B cell (primary cell): Measurements from ENCODE around the gene ZNF652. TPM values are rescaled to one million over a fixed set of nuclear protein-coding genes. Genes with fewer than 3 reads are reported as not detected.

Experiments used
- ATAC-seq: fragments of 200-7000 bp; cut with Tn5 transposase; one replicate; pipeline ENCODE4 v1.10.0; 2021; ENCODE audit warnings: low read depth, mild to moderate bottlenecking, moderate number of reproducible peaks, moderate library complexity
- CTCF ChIA-PET: fragments of 350-600 bp; sonication (Branson Sonifier 250); formaldehyde crosslinking; loops from one replicate; lab custom pipeline; 2021; ENCODE audit warnings: antibody characterized with exemption, inconsistent platforms; lab: Charles Lee
- POLR2A ChIA-PET: fragments of 350-600 bp; sonication (Branson Sonifier 250); formaldehyde crosslinking; loops from one replicate; lab custom pipeline; 2021; ENCODE audit warnings: antibody characterized with exemption; lab: Charles Lee
- DNase-seq: peaks from one replicate; pipeline ENCODE4 v3.0.0; 2013
- H2AFZ ChIP-seq: 2 replicates; pipeline ENCODE4 v1.6.1; 2012; ENCODE audit warnings: mild to moderate bottlenecking, low read depth, low read length; ENCODE audit not compliant: insufficient read depth, poor library complexity, severe bottlenecking
- H3K27ac ChIP-seq, 2 donors: 1 replicate in 1 of 2; 2 replicates in 1 of 2; pipeline ENCODE4 v1.5.1; 2012 to 2013; ENCODE audit warnings: low read length in 2 of 2, mild to moderate bottlenecking in 2 of 2, moderate library complexity in 1 of 2
- H3K27me3 ChIP-seq, 4 experiments: fragments of 200-600 bp in 1 of 4; sonication (generic) in 1 of 4; replicated peaks in 1 of 4; 1 replicate in 2 of 4; 2 replicates in 2 of 4; pipeline versions ENCODE4 v1.6.1 to v1.7.0; 2013 to 2016; ENCODE audit warnings: low read length in 3 of 4, mild to moderate bottlenecking in 2 of 4, mixed read lengths in 1 of 4, moderate library complexity in 1 of 4; ENCODE audit not compliant: insufficient read depth in 4 of 4, control insufficient read depth in 3 of 4; ENCODE audit errors: control extremely low read depth in 1 of 4
- H3K36me3 ChIP-seq, 2 experiments: replicated peaks in 1 of 2; 1 replicate in 1 of 2; 2 replicates in 1 of 2; pipeline versions ENCODE4 v1.6.1 to v1.7.1; 2013; ENCODE audit warnings: low read length in 1 of 2; ENCODE audit not compliant: insufficient read depth in 2 of 2, control insufficient read depth in 1 of 2; ENCODE audit errors: control extremely low read depth in 1 of 2, extremely low read depth in 1 of 2
- H3K4me1 ChIP-seq, 2 donors: fragments of 200-600 bp in 1 of 2; sonication (generic) in 1 of 2; 1 replicate in 1 of 2; 2 replicates in 1 of 2; pipeline versions ENCODE4 v1.5.1 to v1.6.1; 2013 to 2017; ENCODE audit warnings: low read length in 2 of 2; ENCODE audit not compliant: control insufficient read depth in 2 of 2, insufficient read depth in 2 of 2
- H3K4me2 ChIP-seq: replicated peaks from 2 replicates; pipeline ENCODE3; 2012; ENCODE audit warnings: mild to moderate bottlenecking, low read depth, low read length; ENCODE audit not compliant: poor library complexity, severe bottlenecking
- H3K4me3 ChIP-seq, 5 experiments: fragments of 200-600 bp in 1 of 5; sonication (generic) in 1 of 5; 1 replicate in 3 of 5; 2 replicates in 2 of 5; pipeline versions ENCODE4 v1.5.1 to v1.7.0; 2011 to 2016; ENCODE audit warnings: low read length in 4 of 5, mild to moderate bottlenecking in 4 of 5, low read depth in 2 of 5, control low read depth in 1 of 5, moderate library complexity in 1 of 5; ENCODE audit not compliant: insufficient read depth in 1 of 5; ENCODE audit errors: control extremely low read depth in 1 of 5, extremely low read depth in 1 of 5
- H3K79me2 ChIP-seq: fragments of 200-600 bp; sonication (generic); one replicate; pipeline ENCODE4 v1.6.0; 2016; ENCODE audit warnings: low read length; ENCODE audit not compliant: control insufficient read depth, insufficient read depth
- H3K9ac ChIP-seq: fragments of 200-600 bp; sonication (generic); 2 replicates; pipeline ENCODE4 v1.6.1; 2017; ENCODE audit warnings: mild to moderate bottlenecking, low read length, moderate library complexity
- H3K9me3 ChIP-seq, 3 donors: one replicate each; pipeline versions ENCODE4 v1.6.1 to v1.7.1; 2013; ENCODE audit warnings: low read length in 2 of 3; ENCODE audit not compliant: control insufficient read depth in 2 of 3, insufficient read depth in 1 of 3; ENCODE audit errors: control extremely low read depth in 1 of 3
- H4K20me1 ChIP-seq: 2 replicates; pipeline ENCODE4 v1.6.0; 2012; ENCODE audit warnings: mild to moderate bottlenecking, low read length; ENCODE audit not compliant: insufficient read depth, control insufficient read depth, poor library complexity, severe bottlenecking
- H3K27ac Mint-ChIP-seq: one replicate; pipeline ENCODE4 v1.8.0; 2021; ENCODE audit warnings: mixed read lengths
- H3K27me3 Mint-ChIP-seq: one replicate; pipeline ENCODE4 v1.8.0; 2021; ENCODE audit warnings: mixed read lengths
- H3K4me1 Mint-ChIP-seq: one replicate; pipeline ENCODE4 v1.8.0; 2021; ENCODE audit warnings: mixed read lengths
- H3K4me3 Mint-ChIP-seq: one replicate; pipeline ENCODE4 v1.8.0; 2021; ENCODE audit warnings: mixed read lengths
- H3K9me3 Mint-ChIP-seq: one replicate; pipeline ENCODE4 v1.8.0; 2022; ENCODE audit warnings: mixed read lengths; ENCODE audit not compliant: insufficient read depth
- CTCF ChIP-seq: fragments of 200-600 bp; IDR thresholded peaks from one replicate; pipeline ENCODE4 v1.8.0; 2022; ENCODE audit warnings: antibody characterized with exemption, mild to moderate bottlenecking
- EZH2 ChIP-seq: IDR thresholded peaks from 2 replicates; pipeline ENCODE4 v1.6.1; 2012; ENCODE audit warnings: borderline replicate concordance, low read depth, mild to moderate bottlenecking, moderate library complexity, low read length; ENCODE audit not compliant: insufficient read depth, poor library complexity, severe bottlenecking
- WGBS: methylation state at CpG from one replicate; pipeline ENCODE4 v1.1.5; 2013; ENCODE audit warnings: missing lambda C conversion rate; ENCODE audit not compliant: insufficient coverage; 5-methylcytosine and 5-hydroxymethylcytosine counted together
- intact Hi-C: fragments of 100-400 bp; cut with micrococcal nuclease; formaldehyde crosslinking; loops from one replicate; pipeline ENCODE4 v1.10.0; 2022
- polyA plus RNA-seq: library from polyadenylated mRNA; depleted of rRNA; stranded (reverse); fragments of >200 nt; gene quantifications from 2 replicates; pipeline ENCODE4 v1.2.3, GENCODE V29; 2012
- total RNA-seq, 2 donors: library from RNA; stranded (reverse); fragments of 120-200 nt in 1 of 2; gene quantifications; 1 replicate in 1 of 2; 2 replicates in 1 of 2; pipeline versions ENCODE4 v1.2.3 to v1.2.4, GENCODE V29; 2013 to 2022

ZNF652 gene
- total and polyA plus RNA-seq, 2 donors (not counting 1 experiment from before 2014, with no cell fraction given), result 19.4 to 86.2 TPM

- DNase-seq (peak; percentile 53), ATAC-seq (no peak)
- H4K20me1 ChIP-seq, result peaks cover 21% of the 10 kb centered on the region
- H3K9ac ChIP-seq, result peak overlapping the region; percentile 42
- POLR2A ChIA-PET, result interaction anchor here (0.5 to 1.0 kb wide), 4 partner anchors 9 to 167 kb away, joined by 3 read pairs; no protein-coding TSS in a partner anchor
- H3K36me3 ChIP-seq, result no peaks in the 10 kb centered on the region
- CTCF ChIA-PET, result interaction anchor here (0.5 to 12.2 kb wide), 10 partner anchors 10 to 950 kb away, joined by 3 to 114 read pairs (median 4); no protein-coding TSS in a partner anchor
- whole genome bisulfite sequencing, result no CpG with 5 or more reads among the region's 4 CpGs
- no peaks in the 10 kb centered on the region for H3K9me3 ChIP-seq
- H3K27ac ChIP-seq, result peak overlapping the region; percentile 59 to 76
- intact Hi-C loops, result no loop called here
- H3K79me2 ChIP-seq, result peaks cover 70% of the 10 kb centered on the region
- peaks cover 54 to 57% of the 10 kb centered on the region in 2 donors for H3K4me1 ChIP-seq
- H2AFZ ChIP-seq, result peak overlapping the region; percentile 30
- no peak for TF ChIP-seq CTCF
- no peak for TF ChIP-seq EZH2
- Mint-ChIP-seq H3K9me3 (no peaks in the 10 kb centered on the region), H3K27ac (peak overlapping the region; percentile 89), H3K4me1 (peaks cover 53% of the 10 kb centered on the region), H3K27me3 (no peaks in the 10 kb centered on the region), H3K4me3 (peak overlapping the region; percentile 81)
- H3K4me3 ChIP-seq, result peak overlapping the region in 3 of 5 experiments; percentile 5 to 95 (median 28)
- no peaks in the 10 kb centered on the region for H3K27me3 ChIP-seq
- H3K4me2 ChIP-seq, result peak overlapping the region; percentile 76
Observed at GRCh38 chr17:49358641-49359247, 3.3 kb downstream of the ZNF652 start.

- DNase-seq (no peak), ATAC-seq (no peak)
- TF ChIP-seq CTCF (no peak), EZH2 (no peak)
- H3K9ac ChIP-seq, result no peak overlapping the region
- no peak overlapping the region for H2AFZ ChIP-seq
- POLR2A ChIA-PET, result interaction anchor here (1.0 kb wide), 1 partner anchor 31 kb away, joined by 3 read pairs; no protein-coding TSS in a partner anchor
- peak overlapping the region; percentile 89 for H3K27ac Mint-ChIP-seq
- H3K27me3 Mint-ChIP-seq, result no peaks in the 10 kb centered on the region
- WGBS, result 86% methylated on average over 3 of the region's 3 CpGs
- peaks cover 83% of the 10 kb centered on the region for H3K79me2 ChIP-seq
- H3K9me3 ChIP-seq, result no peaks in the 10 kb centered on the region
- CTCF ChIA-PET, result interaction anchor here (0.9 to 12.2 kb wide), 7 partner anchors 15 to 51 kb away, joined by 3 to 114 read pairs (median 3); no protein-coding TSS in a partner anchor
- H3K4me3 ChIP-seq, result no peak overlapping the region
- peak overlapping the region; percentile 76 for H3K4me2 ChIP-seq
- H4K20me1 ChIP-seq, result peaks cover 24% of the 10 kb centered on the region
- H3K9me3 Mint-ChIP-seq, result no peaks in the 10 kb centered on the region
- no peaks in the 10 kb centered on the region for H3K36me3 ChIP-seq
- intact Hi-C loops, result no loop called here
- peak overlapping the region in 1 of 2 donors; percentile 76 for H3K27ac ChIP-seq
- H3K4me1 ChIP-seq, result peaks cover 49 to 58% of the 10 kb centered on the region in 2 donors
- no peaks in the 10 kb centered on the region for H3K27me3 ChIP-seq
- H3K4me3 Mint-ChIP-seq, result peak overlapping the region; percentile 81
- peaks cover 57% of the 10 kb centered on the region for H3K4me1 Mint-ChIP-seq
Observed at GRCh38 chr17:49357516-49357915, 4.5 kb downstream of the ZNF652 start.
